A549 (cell line): ENCODE results near the gene PCTP. TPM values are rescaled to one million over a fixed set of nuclear protein-coding genes. Genes with fewer than 3 reads are reported as not detected.
A peak's percentile ranks its signal among the peaks of the same experiment; 100 is the strongest.

Experiments
- ATAC-seq, 2 experiments: fragments of 200-7000 bp in 1 of 2; fragments of >200 bp in 1 of 2; cut with Nextera tagmentation in 1 of 2; cut with Tn5 transposase in 1 of 2; 3 replicates each; pipeline versions ENCODE4 v1.8.0 to v1.9.1; 2018 to 2020; ENCODE audit warnings: mild to moderate bottlenecking in 1 of 2, moderate library complexity in 1 of 2
- CTCF ChIA-PET: fragments of 300-600 bp; sonication (Branson Sonifier 250); formaldehyde crosslinking; extraction: SDS; loops from one replicate; lab custom pipeline; 2021; ENCODE audit warnings: antibody characterized with exemption, inconsistent platforms; lab: Yijun Ruan, JAX
- POLR2A ChIA-PET: fragments of 350-600 bp; formaldehyde crosslinking; extraction: SDS; loops from one replicate; lab custom pipeline; 2021; ENCODE audit warnings: antibody characterized with exemption, inconsistent platforms; lab: Yijun Ruan, JAX
- DNase-seq, 2 experiments: peaks; one replicate each; pipeline versions ENCODE4 v3.0.0 to v3.0.0-alpha.2; 2011 to 2016; ENCODE audit warnings: low read depth in 1 of 2, low spot score in 1 of 2
- FAIRE-seq: peaks from 2 replicates; lab custom pipeline; 2011; peaks lifted over from hg19 to GRCh38; lab: Jason Lieb, UNC
- H3K27ac ChIP-seq, 2 experiments: fragments of >200 bp; sonication (Bioruptor Twin); formaldehyde crosslinking; 3 replicates each; pipeline ENCODE4 v1.5.1; 2016 to 2017
- H3K4me1 ChIP-seq: fragments of >200 bp; sonication (Bioruptor Twin); formaldehyde crosslinking; 3 replicates; pipeline ENCODE4 v1.6.1; 2016
- H3K4me2 ChIP-seq: fragments of >200 bp; sonication (Bioruptor Twin); formaldehyde crosslinking; 3 replicates; pipeline ENCODE4 v1.6.1; 2016
- H3K4me3 ChIP-seq: fragments of >200 bp; sonication (Bioruptor Twin); formaldehyde crosslinking; 3 replicates; pipeline ENCODE4 v1.5.1; 2016
- H3K9me3 ChIP-seq: fragments of >200 bp; sonication (Bioruptor Twin); formaldehyde crosslinking; 3 replicates; pipeline ENCODE4 v1.6.1; 2016
- EP300 ChIP-seq, 2 experiments: fragments of >200 bp; sonication (Bioruptor Twin); formaldehyde crosslinking; IDR thresholded peaks; 2 replicates in 1 of 2; 3 replicates in 1 of 2; pipeline ENCODE4 v1.6.1; 2016 to 2017
- GATA3 ChIP-seq: IDR thresholded peaks from 2 replicates; pipeline ENCODE4 v1.6.1; 2012; ENCODE audit warnings: borderline replicate concordance
- HOXB5 ChIP-seq: fragments of 250-450 bp; sonication (Bioruptor Pico); IDR thresholded peaks from 2 replicates; pipeline ENCODE4 v1.5.0; 2020; ENCODE audit warnings: mild to moderate bottlenecking, moderate library complexity
- JUN ChIP-seq, 2 experiments: fragments of >200 bp; sonication (Bioruptor Twin); formaldehyde crosslinking; IDR thresholded peaks; 2 replicates in 1 of 2; 3 replicates in 1 of 2; pipeline ENCODE4 v1.6.1; 2016 to 2017
- JUNB ChIP-seq: fragments of >200 bp; sonication (Bioruptor Twin); formaldehyde crosslinking; IDR thresholded peaks from 2 replicates; pipeline ENCODE4 v1.6.1; 2016
- KDM1A ChIP-seq: fragments of 200-600 bp; sonication (generic); IDR thresholded peaks from 2 replicates; pipeline ENCODE4 v1.6.1; 2016; ENCODE audit warnings: low read depth, mild to moderate bottlenecking
- PHF8 ChIP-seq: fragments of 200-600 bp; sonication (generic); IDR thresholded peaks from 2 replicates; pipeline ENCODE4 v1.6.1; 2016; ENCODE audit warnings: low read depth, mild to moderate bottlenecking, antibody characterized with exemption, moderate library complexity, borderline replicate concordance
- RAD21 ChIP-seq, 2 experiments: fragments of >200 bp in 1 of 2; sonication (Bioruptor Twin) in 1 of 2; formaldehyde crosslinking in 1 of 2; IDR thresholded peaks in 1 of 2; conservative IDR thresholded peaks in 1 of 2; 2 replicates in 1 of 2; 3 replicates in 1 of 2; pipeline ENCODE4 v1.6.1; 2012 to 2018; ENCODE audit warnings: inconsistent platforms in 1 of 2
- RFX5 ChIP-seq: fragments of 450-650 bp; IDR thresholded peaks from 2 replicates; pipeline ENCODE4 v1.7.1; 2014; ENCODE audit warnings: antibody characterized with exemption, mild to moderate bottlenecking, moderate library complexity
- RNF2 ChIP-seq: fragments of 200-600 bp; sonication (generic); IDR thresholded peaks from 2 replicates; pipeline ENCODE4 v1.6.1; 2016; ENCODE audit warnings: low read depth, mild to moderate bottlenecking, antibody characterized with exemption, moderate library complexity, borderline replicate concordance
- SMC3 ChIP-seq: fragments of >200 bp; sonication (Bioruptor Twin); formaldehyde crosslinking; IDR thresholded peaks from 3 replicates; pipeline ENCODE4 v1.6.1; 2018; ENCODE audit warnings: inconsistent platforms
- ZFP36 ChIP-seq: fragments of 450-650 bp; IDR thresholded peaks from 2 replicates; pipeline ENCODE4 v1.6.1; 2014; ENCODE audit warnings: borderline replicate concordance; ENCODE audit not compliant: partially characterized antibody
- WGBS: methylation state at CpG from one replicate; pipeline ENCODE4 v1.1.6; 2017; ENCODE audit errors: missing lambda C conversion rate; 5-methylcytosine and 5-hydroxymethylcytosine counted together
- polyA plus RNA-seq, 4 experiments: library from polyadenylated mRNA; depleted of rRNA in 3 of 4; stranded (reverse); fragments of >200 nt; fragmentation: RNase III in 1 of 4; extraction: RNeasy Plus Mini Kit Qiagen cat#74134 plus additional on column Dnase treatment in 1 of 4; gene quantifications; 2 replicates in 3 of 4; 3 replicates in 1 of 4; pipeline ENCODE4 v1.2.3, GENCODE V29; 2011 to 2017
- TF ChIP-seq, protein P1 (sequence below): fragments of 250-450 bp; sonication (Bioruptor Pico); IDR thresholded peaks from 2 replicates; pipeline ENCODE4 v1.5.0; 2020; ENCODE audit warnings: low read depth, mild to moderate bottlenecking, moderate library complexity
- TF ChIP-seq, protein P2 (sequence below): fragments of 450-650 bp; IDR thresholded peaks from 2 replicates; pipeline ENCODE4 v1.6.1; 2014; ENCODE audit warnings: antibody characterized with exemption
- TF ChIP-seq, protein P3 (sequence below): fragments of >200 bp; sonication (Bioruptor Twin); formaldehyde crosslinking; IDR thresholded peaks from 3 replicates; pipeline ENCODE4 v1.6.1; 2016
- TF ChIP-seq, protein P4 (sequence below): fragments of >200 bp; sonication (Bioruptor Twin); formaldehyde crosslinking; IDR thresholded peaks from 3 replicates; pipeline ENCODE4 v1.5.1; 2016
- TF ChIP-seq, protein P5 (sequence below): fragments of 150-350 bp; IDR thresholded peaks from 2 replicates; pipeline ENCODE4 v1.6.1; 2014; ENCODE audit warnings: low read depth, mild to moderate bottlenecking, low read length

PCTP gene
- polyA plus RNA-seq, 2 of the 4 experiments (the other 2 are of a cell fraction), result 17.1 to 31.5 TPM

DNA sequence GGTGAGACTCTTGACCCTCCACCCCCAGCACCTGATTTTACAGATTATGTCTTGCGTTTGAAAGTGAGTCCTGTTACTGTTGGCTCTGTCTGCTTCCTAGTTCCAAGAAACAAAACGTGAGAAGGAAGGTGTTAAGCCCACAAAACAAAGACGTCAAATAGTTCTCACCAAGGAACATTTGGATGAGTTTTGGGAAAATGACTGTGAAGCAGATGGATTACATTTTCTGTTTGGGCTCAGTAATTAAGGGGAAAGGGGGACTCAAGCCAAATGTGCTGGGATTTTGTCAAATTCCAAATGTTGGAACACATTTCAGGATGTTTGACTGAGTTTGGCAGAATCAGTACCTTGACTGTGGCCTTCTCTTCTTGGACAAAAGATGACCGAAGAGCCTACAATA lies 71.2 kb downstream of the PCTP start:
- ATAC-seq (no peak), FAIRE-seq (no peak), DNase-seq (no peak)
- ChIA-PET POLR2A (no interaction called here), CTCF (interaction anchor here (1.2 to 3.6 kb wide), 2 partner anchors 103 to 295 kb away, joined by 3 to 32 read pairs; no protein-coding TSS in a partner anchor)
- Histone ChIP-seq H3K4me2 (no peak overlapping the region), H3K9me3 (no peaks in the 10 kb centered on the region), H3K4me1 (no peaks in the 10 kb centered on the region), H3K27ac (no peak overlapping the region), H3K4me3 (no peak overlapping the region)
- TF ChIP-seq EP300 (IDR thresholded peaks at IDR 0.05) (no peak), JUNB (no peak), GATA3 (no peak), PHF8 (no peak), JUN (IDR thresholded peaks at IDR 0.05) (no peak), KDM1A (no peak)
- TF ChIP-seq, protein P1, sequence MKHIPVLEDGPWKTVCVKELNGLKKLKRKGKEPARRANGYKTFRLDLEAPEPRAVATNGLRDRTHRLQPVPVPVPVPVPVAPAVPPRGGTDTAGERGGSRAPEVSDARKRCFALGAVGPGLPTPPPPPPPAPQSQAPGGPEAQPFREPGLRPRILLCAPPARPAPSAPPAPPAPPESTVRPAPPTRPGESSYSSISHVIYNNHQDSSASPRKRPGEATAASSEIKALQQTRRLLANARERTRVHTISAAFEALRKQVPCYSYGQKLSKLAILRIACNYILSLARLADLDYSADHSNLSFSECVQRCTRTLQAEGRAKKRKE (CRISPR knock-in tag), result no peak
- TF ChIP-seq, protein P2, sequence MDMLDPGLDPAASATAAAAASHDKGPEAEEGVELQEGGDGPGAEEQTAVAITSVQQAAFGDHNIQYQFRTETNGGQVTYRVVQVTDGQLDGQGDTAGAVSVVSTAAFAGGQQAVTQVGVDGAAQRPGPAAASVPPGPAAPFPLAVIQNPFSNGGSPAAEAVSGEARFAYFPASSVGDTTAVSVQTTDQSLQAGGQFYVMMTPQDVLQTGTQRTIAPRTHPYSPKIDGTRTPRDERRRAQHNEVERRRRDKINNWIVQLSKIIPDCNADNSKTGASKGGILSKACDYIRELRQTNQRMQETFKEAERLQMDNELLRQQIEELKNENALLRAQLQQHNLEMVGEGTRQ, result no peak
- TF ChIP-seq, protein P3, sequence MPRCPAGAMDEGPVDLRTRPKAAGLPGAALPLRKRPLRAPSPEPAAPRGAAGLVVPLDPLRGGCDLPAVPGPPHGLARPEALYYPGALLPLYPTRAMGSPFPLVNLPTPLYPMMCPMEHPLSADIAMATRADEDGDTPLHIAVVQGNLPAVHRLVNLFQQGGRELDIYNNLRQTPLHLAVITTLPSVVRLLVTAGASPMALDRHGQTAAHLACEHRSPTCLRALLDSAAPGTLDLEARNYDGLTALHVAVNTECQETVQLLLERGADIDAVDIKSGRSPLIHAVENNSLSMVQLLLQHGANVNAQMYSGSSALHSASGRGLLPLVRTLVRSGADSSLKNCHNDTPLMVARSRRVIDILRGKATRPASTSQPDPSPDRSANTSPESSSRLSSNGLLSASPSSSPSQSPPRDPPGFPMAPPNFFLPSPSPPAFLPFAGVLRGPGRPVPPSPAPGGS, result no peak
- WGBS, result 19% methylated on average over 4 of the region's 4 CpGs

DNA sequence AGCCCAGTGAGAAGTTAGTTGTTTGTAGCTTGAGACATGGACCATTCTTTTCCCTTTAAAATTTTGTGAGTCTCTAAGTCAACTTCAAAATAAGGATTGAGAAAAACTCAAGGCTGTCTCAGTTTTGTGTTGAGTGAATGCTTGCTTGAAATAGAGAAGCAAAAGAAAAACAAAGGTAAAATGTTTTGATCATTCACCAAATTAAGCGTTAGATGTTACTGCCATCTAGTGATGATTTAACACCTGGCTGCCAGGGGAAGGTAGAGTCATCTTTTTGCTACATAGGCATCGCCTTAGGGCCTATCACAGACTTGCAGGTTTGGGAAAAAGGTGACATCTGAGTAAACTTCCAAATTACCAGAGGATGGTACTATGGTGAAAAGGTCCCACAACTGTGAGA lies 74.4 kb downstream of the PCTP start:
- no peaks in the 10 kb centered on the region for H3K4me1 ChIP-seq
- H3K27ac ChIP-seq, result no peak overlapping the region
- POLR2A ChIA-PET, result no interaction called here
- DNase-seq (peak; percentile 10 to 13), ATAC-seq (peak; percentile 43 to 65; a peak in 3 of 6 replicates), FAIRE-seq (peak; percentile 80)
- CTCF ChIA-PET, result interaction anchor here (0.8 to 3.6 kb wide), 7 partner anchors 9 to 309 kb away, joined by 3 to 32 read pairs (median 3); no protein-coding TSS in a partner anchor
- H3K4me2 ChIP-seq, result no peak overlapping the region
- no peaks in the 10 kb centered on the region for H3K9me3 ChIP-seq
- TF ChIP-seq RNF2, result no peak
- TF ChIP-seq, protein P4, sequence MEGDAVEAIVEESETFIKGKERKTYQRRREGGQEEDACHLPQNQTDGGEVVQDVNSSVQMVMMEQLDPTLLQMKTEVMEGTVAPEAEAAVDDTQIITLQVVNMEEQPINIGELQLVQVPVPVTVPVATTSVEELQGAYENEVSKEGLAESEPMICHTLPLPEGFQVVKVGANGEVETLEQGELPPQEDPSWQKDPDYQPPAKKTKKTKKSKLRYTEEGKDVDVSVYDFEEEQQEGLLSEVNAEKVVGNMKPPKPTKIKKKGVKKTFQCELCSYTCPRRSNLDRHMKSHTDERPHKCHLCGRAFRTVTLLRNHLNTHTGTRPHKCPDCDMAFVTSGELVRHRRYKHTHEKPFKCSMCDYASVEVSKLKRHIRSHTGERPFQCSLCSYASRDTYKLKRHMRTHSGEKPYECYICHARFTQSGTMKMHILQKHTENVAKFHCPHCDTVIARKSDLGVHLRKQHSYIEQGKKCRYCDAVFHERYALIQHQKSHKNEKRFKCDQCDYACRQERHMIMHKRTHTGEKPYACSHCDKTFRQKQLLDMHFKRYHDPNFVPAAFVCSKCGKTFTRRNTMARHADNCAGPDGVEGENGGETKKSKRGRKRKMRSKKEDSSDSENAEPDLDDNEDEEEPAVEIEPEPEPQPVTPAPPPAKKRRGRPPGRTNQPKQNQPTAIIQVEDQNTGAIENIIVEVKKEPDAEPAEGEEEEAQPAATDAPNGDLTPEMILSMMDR, result peak; percentile 42
- peak; percentile 47 to 58; a peak in 4 of 5 replicates for TF ChIP-seq RAD21 (conservative IDR thresholded peaks at IDR 0.05 in 1 of 2, IDR thresholded peaks at IDR 0.05 in 1 of 2)
- TF ChIP-seq ZFP36, result no peak
- TF ChIP-seq, protein P5, sequence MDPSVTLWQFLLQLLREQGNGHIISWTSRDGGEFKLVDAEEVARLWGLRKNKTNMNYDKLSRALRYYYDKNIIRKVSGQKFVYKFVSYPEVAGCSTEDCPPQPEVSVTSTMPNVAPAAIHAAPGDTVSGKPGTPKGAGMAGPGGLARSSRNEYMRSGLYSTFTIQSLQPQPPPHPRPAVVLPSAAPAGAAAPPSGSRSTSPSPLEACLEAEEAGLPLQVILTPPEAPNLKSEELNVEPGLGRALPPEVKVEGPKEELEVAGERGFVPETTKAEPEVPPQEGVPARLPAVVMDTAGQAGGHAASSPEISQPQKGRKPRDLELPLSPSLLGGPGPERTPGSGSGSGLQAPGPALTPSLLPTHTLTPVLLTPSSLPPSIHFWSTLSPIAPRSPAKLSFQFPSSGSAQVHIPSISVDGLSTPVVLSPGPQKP, result no peak
- TF ChIP-seq SMC3, result peak; percentile 18; the same call in 1 of the 3 replicates
- no peak for TF ChIP-seq HOXB5 (CRISPR knock-in tag)
- TF ChIP-seq RFX5, result no peak
- 2% methylated on average over 2 of the region's 2 CpGs for WGBS
- H3K4me3 ChIP-seq, result no peak overlapping the region

Other genes with a start within 250 kb of the PCTP start
- not detected in 2 replicates for gene SMIM36, start 239.6 kb upstream of the PCTP start, polyA plus RNA-seq (2011; rRNA removed)
- not detected in 3 replicates for gene SMIM36, start 239.6 kb upstream of the PCTP start, polyA plus RNA-seq (2017; fragmentation: RNase III; extraction: RNeasy Plus Mini Kit Qiagen cat#74134 plus additional on column Dnase treatment)
- 0.07 TPM in 1 of 2 replicates, not detected in the other for gene TMEM100, start 28.2 kb upstream of the PCTP start, polyA plus RNA-seq (2011; rRNA removed)
- gene TMEM100, start 28.2 kb upstream of the PCTP start, polyA plus RNA-seq (2017; fragmentation: RNase III; extraction: RNeasy Plus Mini Kit Qiagen cat#74134 plus additional on column Dnase treatment), result not detected in 3 replicates